ENCODE data around the gene MOCOS. TPM values are rescaled to one million over a fixed set of nuclear protein-coding genes. Genes with fewer than 3 reads are reported as not detected.

The MOCOS gene
- total and polyA plus RNA-seq, 2 of the 13 experiments (the other 11 are each of a cell fraction or from before 2014, with no cell fraction given): 7.7 to 15.4 TPM

DNA sequence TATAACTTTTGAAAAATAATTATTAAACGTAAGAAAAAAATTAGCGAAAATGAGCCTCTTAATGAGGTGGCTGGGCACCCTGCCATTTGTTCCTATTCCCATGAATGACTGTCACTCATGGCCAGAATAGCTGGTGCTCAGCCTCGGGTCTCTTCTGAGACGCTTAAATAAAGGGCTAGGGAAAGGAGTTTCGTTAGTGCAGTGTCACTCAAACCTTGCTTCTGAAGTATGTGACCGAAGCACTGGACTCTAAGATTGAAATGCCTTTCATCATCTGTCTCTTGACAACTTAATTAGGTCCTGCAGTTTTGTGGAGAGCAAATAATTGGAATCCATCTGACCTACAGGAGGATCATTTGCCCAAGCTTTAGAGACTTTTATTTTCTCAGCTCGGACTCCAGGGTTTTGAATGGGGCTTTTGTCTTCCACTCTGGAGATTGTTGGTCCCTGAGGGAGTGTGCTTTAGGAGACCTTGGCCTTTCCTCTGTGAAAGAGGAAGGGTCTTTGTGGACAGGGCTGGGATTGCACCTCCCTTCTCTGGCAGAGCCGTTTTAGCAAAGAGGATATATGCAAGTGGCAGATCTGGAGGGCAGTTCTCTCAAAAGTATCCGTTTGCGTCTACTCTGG is 67.9 kb downstream of the MOCOS start (continued):
- TF ChIP-seq, protein P1, sequence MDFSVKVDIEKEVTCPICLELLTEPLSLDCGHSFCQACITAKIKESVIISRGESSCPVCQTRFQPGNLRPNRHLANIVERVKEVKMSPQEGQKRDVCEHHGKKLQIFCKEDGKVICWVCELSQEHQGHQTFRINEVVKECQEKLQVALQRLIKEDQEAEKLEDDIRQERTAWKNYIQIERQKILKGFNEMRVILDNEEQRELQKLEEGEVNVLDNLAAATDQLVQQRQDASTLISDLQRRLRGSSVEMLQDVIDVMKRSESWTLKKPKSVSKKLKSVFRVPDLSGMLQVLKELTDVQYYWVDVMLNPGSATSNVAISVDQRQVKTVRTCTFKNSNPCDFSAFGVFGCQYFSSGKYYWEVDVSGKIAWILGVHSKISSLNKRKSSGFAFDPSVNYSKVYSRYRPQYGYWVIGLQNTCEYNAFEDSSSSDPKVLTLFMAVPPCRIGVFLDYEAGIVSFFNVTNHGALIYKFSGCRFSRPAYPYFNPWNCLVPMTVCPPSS (IDR thresholded peaks at IDR 0.05): no peak
- TF ChIP-seq, protein P2, sequence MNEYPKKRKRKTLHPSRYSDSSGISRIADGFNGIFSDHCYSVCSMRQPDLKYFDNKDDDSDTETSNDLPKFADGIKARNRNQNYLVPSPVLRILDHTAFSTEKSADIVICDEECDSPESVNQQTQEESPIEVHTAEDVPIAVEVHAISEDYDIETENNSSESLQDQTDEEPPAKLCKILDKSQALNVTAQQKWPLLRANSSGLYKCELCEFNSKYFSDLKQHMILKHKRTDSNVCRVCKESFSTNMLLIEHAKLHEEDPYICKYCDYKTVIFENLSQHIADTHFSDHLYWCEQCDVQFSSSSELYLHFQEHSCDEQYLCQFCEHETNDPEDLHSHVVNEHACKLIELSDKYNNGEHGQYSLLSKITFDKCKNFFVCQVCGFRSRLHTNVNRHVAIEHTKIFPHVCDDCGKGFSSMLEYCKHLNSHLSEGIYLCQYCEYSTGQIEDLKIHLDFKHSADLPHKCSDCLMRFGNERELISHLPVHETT (CRISPR knock-in tag; conservative IDR thresholded peaks at IDR 0.05): no peak
- no peak for TF ChIP-seq ZFP37 (CRISPR knock-in tag; IDR thresholded peaks at IDR 0.05; ENCODE audit: borderline replicate concordance)
- TF ChIP-seq ZNF776 (CRISPR knock-in tag; IDR thresholded peaks at IDR 0.05): no peak
- TF ChIP-seq CC2D1A (CRISPR knock-in tag; IDR thresholded peaks at IDR 0.05): no peak
- no peak for TF ChIP-seq SOX13 (IDR thresholded peaks at IDR 0.05)
- peak in 1 of 2 experiments; percentile 38; a peak in 1 of 4 replicates for TF ChIP-seq SOX13 (CRISPR knock-in tag; conservative IDR thresholded peaks at IDR 0.05 in 1 of 2, IDR thresholded peaks at IDR 0.05 in 1 of 2)
- TF ChIP-seq XRCC5 (optimal IDR thresholded peaks at IDR 0.05; ENCODE audit: low read length): peak; percentile 62
- no peak for TF ChIP-seq TOE1 (CRISPR knock-in tag; IDR thresholded peaks at IDR 0.05)
- TF ChIP-seq MED8 (CRISPR knock-in tag; IDR thresholded peaks at IDR 0.05; ENCODE audit: insufficient replicate concordance): no peak
- TF ChIP-seq ZNF331 (CRISPR knock-in tag; IDR thresholded peaks at IDR 0.05): peak; percentile 32; the same call in 1 of the 2 replicates
- TF ChIP-seq NFKB2 (CRISPR knock-in tag; IDR thresholded peaks at IDR 0.05; ENCODE audit: borderline replicate concordance): no peak
- TF ChIP-seq ZBTB7B (CRISPR knock-in tag; IDR thresholded peaks at IDR 0.05): peak; percentile 38; the same call in 1 of the 2 replicates
- TF ChIP-seq ZKSCAN5 (CRISPR knock-in tag; IDR thresholded peaks at IDR 0.05): no peak
- TF ChIP-seq, protein P3, sequence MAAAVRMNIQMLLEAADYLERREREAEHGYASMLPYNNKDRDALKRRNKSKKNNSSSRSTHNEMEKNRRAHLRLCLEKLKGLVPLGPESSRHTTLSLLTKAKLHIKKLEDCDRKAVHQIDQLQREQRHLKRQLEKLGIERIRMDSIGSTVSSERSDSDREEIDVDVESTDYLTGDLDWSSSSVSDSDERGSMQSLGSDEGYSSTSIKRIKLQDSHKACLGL (CRISPR knock-in tag; IDR thresholded peaks at IDR 0.05): no peak
- no peak for TF ChIP-seq ZNF550 (CRISPR knock-in tag; IDR thresholded peaks at IDR 0.05; ENCODE audit: borderline replicate concordance)
- no peak for TF ChIP-seq NFIC (IDR thresholded peaks at IDR 0.05; ENCODE audit: low read length)
- TF ChIP-seq KLF15 (CRISPR knock-in tag; IDR thresholded peaks at IDR 0.05; ENCODE audit: borderline replicate concordance): no peak
- TF ChIP-seq ZNF12 (CRISPR knock-in tag; IDR thresholded peaks at IDR 0.05): no peak
- TF ChIP-seq NFE2 (CRISPR knock-in tag; IDR thresholded peaks at IDR 0.05): no peak
- TF ChIP-seq MYNN (CRISPR knock-in tag; IDR thresholded peaks at IDR 0.05; ENCODE audit: low read depth): peak; percentile 97
- TF ChIP-seq MIXL1 (CRISPR knock-in tag; IDR thresholded peaks at IDR 0.05): peak; percentile 43; the same call in 1 of the 2 replicates
- TF ChIP-seq HMG20B (CRISPR knock-in tag; conservative IDR thresholded peaks at IDR 0.05): no peak
- TF ChIP-seq, protein P4, sequence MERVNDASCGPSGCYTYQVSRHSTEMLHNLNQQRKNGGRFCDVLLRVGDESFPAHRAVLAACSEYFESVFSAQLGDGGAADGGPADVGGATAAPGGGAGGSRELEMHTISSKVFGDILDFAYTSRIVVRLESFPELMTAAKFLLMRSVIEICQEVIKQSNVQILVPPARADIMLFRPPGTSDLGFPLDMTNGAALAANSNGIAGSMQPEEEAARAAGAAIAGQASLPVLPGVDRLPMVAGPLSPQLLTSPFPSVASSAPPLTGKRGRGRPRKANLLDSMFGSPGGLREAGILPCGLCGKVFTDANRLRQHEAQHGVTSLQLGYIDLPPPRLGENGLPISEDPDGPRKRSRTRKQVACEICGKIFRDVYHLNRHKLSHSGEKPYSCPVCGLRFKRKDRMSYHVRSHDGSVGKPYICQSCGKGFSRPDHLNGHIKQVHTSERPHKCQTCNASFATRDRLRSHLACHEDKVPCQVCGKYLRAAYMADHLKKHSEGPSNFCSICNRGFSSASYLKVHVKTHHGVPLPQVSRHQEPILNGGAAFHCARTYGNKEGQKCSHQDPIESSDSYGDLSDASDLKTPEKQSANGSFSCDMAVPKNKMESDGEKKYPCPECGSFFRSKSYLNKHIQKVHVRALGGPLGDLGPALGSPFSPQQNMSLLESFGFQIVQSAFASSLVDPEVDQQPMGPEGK (CRISPR knock-in tag; IDR thresholded peaks at IDR 0.05): 0 out of 2 replicates have a peak, but pooled peaks have one; percentile 22
- no peak for TF ChIP-seq ZFAT (CRISPR knock-in tag; conservative IDR thresholded peaks at IDR 0.05)
- TF ChIP-seq ZC3H4 (CRISPR knock-in tag; IDR thresholded peaks at IDR 0.05; ENCODE audit: borderline replicate concordance): no peak
- peak; percentile 28; the same call in 1 of the 2 replicates for TF ChIP-seq SP5 (CRISPR knock-in tag; IDR thresholded peaks at IDR 0.05; ENCODE audit: borderline replicate concordance, low read depth)
- no peak for TF ChIP-seq TAF1 (CRISPR knock-in tag; IDR thresholded peaks at IDR 0.05)
- 0 out of 2 replicates have a peak, but pooled peaks have one; percentile 18 for TF ChIP-seq ZNF124 (CRISPR knock-in tag; IDR thresholded peaks at IDR 0.05)
